Right renal cortex interstitium (tissue), 3 donors: ENCODE data around the gene ATXN10. TPM values are rescaled to one million over a fixed set of nuclear protein-coding genes. Genes with fewer than 3 reads are reported as not detected.
"Not testable (repeated sequence)": the region's sequence is repeated elsewhere in the genome, so short reads cannot be mapped to it uniquely, and the experiment has no call there.

Experiments
- DNase-seq, 3 donors: peaks; one replicate each; pipeline ENCODE4 v3.0.0-alpha.2; 2013; ENCODE audit warnings: low read depth in 3 of 3, low spot score in 2 of 3
- polyA plus RNA-seq, 3 donors: library from polyadenylated mRNA; unstranded; fragments of 120-200 nt; gene quantifications; one replicate each; pipeline ENCODE4 v1.2.1, GENCODE V29; 2013; ENCODE audit not compliant: insufficient read length in 3 of 3

ATXN10 gene
- polyA plus RNA-seq, 3 donors = 349 to 375 (median 367) TPM

DNA sequence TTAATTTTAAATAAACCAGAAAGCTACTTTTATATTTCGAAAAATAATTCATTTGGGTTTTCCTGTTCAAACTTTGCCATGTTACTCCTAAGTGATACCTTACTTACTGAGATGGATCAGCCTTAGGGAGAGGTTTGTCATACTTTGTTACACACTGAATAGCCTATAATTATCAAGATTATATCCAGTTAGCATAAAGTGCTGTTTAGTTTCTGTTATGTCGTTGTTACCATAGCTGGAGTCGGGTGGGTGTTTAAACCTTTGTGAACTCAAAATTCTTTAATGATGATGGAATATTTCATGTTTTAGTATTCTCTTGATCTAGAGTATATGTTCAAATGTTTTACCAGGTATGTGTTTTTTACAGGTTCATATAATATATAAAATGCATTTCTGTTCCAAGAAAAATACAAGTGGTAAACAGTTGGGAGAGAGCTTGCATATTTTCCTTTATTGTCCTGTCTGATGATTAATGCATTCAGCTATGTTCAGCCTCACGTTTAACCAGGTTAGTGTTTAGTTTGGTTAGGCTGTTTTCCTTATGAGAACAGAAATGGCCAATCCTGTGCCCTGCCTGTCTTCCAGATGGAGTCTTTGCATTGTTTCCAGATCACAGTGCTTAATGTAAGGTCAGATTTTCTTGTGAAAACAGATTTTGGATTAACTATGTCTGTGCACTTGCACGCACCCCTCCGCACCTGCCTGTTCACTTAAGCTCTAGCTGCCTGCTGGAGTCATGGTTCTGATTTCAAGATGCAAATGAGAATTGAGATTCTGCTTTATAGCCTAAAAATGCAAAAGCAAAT lies 105.6 kb downstream of the ATXN10 start:
- no peak for DNase-seq

DNA sequence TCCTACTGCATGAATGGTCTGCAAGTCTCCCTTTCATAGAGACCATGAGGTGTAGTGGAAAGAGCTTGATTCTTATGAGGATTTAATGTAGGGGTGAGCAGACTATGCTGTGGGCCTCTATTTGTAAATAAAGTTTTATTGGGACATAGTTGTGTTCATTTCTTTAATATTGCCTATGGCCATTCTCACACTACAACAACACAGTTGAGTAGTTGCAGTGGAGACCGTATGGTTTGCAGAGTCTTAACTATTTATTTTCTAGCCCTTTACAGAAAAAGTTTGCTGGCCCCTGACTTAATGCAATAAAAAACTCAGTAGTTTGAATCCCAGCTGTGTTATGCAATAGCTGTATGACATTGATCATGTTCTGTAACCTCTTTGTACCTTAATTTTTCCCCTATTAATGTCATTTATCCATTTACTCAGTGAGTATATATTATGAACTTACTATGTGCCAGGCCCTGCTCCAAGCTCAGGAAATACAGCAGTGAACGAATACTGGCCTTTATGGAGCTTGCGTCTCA lies 106.3 kb downstream of the ATXN10 start:
- DNase-seq = no peak

DNA sequence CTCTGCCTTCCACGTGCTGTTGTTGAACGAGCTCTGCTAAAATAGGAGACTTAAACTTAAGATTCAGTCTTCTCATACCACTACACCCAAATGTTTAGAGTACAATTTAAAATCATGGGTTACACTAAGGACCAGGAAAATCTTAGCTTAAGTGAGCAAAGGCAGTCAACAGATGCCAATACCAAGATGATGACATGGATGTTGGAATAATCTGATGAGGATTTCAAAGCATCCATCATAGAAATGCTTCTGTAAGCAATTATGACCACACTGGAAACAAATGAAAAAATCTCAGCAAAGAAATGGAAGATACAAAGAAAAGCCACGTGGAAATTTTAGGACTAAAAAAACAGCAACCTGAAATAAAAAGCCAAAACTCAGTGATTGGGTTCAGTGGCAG lies 109.8 kb downstream of the ATXN10 start:
- DNase-seq = no peak

DNA sequence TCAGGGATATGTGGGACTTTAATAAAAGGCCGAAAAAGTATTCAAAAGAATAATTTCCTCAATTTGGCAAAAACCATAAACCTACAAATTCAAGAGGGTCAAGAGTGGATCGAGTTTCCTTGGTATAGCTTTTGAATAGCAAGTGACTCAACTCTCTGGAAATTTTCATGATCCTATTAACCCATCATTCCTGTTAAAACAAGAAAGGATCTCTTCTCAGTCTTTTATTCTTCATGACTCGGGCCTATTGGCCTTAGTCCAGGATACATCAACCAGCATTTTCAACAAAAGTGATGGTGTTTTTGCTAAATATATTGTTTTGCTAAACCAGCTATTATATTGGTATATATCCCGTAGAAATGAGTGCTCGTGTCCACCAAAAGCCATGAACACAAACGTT lies 110.3 kb downstream of the ATXN10 start:
- DNase-seq = no peak

DNA sequence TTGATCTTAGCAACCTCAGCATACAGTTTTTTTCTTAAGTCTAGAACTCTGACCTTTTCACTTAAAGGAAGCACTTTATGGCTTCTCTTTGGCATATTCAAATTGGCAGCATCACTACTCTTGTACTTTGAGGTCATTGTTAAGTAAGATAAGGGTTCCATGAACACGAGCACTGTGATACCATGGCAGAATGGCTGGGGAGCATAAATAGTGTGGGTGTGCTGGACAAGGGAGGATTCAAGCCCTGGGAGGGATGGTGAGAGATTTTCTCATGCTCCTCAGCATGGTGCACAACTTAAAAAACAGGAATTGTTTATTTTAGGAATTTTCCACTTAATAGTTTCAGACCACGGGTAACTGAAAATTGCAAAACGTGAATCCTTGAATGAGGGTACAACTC lies 111.4 kb downstream of the ATXN10 start:
- no peak for DNase-seq

DNA sequence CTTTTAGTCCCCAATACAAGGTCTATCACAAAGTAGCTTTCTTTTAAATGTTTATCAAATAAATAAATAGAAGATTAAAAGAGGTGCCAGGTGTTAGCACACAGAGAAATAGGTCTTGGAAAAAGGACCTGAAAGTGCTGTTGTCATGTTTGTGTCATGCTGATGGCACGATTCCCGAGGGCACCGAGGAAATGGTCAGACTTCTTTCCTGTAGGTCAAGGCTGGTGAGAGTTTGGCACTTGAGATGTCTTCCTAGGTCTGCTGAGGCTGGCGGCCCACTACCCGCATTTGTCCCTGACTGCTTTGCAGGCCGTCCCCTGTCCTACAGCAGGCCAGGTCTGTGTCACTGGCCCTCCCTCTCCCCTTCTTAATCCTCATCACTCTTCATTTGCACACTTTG lies 112.1 kb downstream of the ATXN10 start:
- DNase-seq = no peak

DNA sequence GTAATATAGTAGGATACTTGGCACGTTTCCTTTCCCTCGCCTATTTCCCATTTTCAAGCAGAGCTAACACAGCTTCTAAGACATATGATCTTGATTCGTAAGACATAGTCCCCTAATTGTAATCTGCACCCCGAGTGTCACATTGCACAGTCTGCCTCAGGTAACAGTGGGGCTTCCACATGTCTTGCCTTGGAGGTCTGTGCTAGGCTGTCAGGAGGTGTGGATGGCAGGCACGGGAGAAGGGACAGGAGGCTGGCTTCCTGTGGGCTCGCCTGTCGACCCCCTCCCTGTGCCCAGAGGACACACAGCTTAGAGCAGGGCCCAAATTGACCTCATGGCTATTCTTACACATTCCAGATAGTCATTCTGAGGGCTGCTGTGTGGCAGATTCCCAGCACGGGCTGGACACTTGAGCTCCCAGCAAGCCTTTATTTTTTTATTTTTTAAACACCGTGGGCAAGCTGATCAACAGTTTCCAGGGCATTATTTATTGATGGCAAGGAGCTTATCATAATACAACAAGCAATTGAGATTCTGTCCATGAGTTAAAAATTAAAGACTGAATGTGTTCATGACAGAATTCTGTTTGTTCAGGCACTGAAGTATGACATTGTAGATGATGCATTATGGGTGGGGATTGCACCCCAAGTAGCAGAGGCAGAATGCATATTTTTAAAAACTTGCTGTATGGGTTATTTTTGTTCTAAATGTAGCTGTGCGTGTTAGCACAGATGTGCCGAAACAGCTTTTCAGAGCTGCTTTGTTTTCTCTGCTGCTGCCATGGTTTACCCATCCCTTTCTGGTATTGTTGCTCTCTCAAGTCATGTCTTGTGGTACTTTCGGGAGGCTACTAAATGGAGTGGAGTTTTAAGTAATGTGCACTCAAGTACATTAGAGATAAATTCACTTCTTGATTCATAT lies 113.0 kb downstream of the ATXN10 start:
- no peak for DNase-seq

DNA sequence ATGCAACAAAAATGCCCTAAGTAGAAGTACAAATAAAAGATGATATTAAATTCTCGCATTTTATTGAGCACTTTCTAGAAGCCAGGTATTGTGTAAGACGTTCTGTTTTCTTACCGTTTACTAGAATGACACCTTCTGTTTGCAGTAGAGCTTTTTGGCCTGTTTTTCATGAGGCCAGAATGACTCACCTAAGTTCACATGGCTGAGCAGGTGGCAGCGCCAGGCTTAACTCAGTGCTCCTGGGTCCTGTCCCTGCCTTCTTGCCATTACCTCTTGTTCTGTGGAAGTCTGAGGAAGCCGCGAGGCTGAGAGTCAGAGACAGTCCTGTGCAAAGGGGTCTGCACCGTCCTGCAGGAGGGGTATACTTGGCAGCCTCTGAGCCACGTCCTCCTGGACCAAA lies 113.8 kb downstream of the ATXN10 start:
- DNase-seq = no peak

DNA sequence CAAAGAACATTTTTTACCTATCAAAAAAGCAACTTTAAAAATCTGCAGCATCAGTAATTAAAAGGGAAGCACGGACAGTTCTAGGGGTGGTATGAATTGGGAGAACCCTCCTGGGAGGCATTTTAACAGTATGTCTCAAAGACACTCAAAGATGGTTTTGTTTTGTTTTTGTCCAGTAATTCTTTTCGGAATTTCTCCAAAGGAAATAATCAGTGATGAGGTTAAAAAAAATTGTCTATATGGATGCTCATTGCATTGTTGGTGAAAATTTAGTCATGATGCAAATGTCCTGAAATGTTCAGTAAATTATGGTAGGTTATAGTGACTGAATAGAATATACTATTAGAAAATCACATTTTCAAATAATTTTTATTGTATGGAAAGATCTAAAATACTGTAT lies 115.1 kb downstream of the ATXN10 start:
- no peak for DNase-seq

DNA sequence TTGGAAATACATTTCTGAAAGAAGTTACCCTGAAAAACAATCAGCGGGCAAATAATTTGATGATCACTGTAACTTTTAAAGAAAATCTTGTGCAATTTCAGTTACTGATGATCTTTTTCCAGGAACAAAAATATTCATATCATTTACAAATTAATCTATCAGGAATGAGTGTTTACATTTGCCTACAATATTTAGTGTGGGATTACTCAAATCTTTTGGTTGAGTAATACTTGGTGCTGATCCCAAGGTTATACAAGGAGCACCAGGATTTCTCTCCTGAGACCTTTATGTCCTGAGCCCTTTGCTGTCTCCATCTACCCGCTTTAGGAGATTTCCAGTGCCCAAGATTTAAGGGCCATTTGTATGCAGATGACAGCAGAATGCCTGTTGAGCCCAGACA lies 116.1 kb downstream of the ATXN10 start:
- DNase-seq = no peak

DNA sequence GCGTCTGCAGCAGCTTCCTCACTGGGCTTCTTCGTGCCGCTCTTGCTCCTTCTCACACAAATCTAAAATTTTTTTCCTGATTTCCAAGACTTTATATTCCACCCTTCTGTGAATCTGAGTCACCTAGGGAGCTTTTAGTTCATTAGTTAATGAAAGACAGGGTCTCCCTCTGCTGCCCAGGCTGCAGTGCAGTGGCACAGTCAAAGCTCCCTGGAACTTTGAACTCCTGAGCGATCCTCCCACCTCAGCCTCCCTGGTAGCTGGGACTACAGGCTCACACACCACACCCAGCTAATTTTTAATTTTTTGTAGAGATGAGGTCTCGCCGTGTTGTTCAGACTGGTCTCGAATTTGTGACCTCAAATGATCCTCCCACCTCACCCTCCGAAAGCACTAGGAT lies 116.9 kb downstream of the ATXN10 start:
- DNase-seq = no peak

DNA sequence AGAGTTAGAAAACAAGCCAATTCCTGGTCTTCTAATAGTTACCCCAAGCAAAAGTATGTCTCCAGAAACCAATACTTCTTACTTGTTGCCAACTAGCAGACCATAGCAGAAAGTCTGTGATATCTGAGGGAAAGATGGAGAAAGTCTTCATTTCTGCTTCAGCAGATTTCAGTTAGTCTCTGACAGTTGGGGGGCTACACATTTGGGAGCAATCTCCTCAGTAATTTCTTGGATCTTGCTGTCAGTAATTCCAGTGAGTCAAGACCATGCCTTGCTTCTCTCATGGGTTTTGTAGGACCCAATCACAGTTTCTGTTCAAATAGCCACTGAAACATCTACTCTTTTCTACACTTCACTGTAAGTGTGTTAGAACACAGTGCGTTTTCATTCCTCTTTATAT lies 118.8 kb downstream of the ATXN10 start:
- no peak for DNase-seq

DNA sequence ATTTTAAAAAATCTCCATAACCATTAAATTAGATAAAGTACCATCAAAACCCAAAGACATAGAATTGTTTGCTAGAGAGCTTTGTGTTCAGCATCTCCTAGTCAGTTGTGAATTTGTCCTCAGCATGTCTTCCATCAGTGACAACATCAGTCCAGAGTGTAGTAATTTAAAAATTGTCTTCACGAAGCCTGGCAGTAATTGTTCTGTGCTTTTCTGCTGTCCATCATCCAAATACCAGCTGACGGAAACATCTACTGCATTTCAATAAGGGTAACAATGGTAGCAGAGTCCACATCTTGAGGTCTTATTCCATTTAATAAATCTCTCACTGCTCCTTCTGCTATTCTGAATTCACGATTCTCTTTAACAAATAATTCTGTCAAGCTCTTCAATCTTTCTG lies 121.5 kb downstream of the ATXN10 start:
- no peak for DNase-seq

DNA sequence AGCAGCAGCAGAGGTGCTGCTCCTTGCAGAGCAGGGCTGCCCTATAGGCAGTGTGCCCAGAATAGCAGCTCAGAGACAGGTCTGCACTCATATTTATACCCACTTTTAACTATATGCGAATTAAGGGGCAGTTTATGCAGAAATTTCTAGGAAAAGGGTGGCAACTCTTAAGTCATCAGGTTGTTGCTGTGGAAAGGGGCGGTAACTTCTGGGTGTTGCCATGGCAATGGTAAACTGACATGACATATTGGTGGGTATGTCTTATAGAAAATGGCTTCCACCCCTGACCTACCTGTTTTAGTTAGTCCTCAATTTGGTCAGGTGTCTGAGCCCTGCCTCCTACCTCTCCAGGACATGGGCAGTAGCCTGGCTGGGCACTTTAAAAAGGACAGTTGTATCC lies 122.3 kb downstream of the ATXN10 start:
- no peak for DNase-seq

DNA sequence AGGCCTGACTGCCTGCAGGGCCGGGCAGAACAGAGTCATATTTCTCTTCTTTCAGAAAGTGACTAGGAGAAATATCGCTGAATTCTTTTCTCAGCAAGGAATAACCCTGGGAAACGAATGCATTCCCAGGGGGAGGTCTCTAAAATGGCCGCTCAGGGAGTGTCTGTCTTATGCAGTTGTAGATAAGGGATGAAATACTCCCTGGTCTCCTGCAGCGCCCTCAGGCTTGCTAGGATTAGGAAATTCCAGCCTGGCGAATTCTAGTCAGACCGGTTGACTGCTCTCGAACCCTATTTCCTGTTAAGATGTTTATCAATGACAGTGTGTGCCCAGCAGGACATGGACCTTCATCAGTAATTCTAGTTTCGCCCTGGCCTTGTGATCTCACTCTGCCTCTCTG lies 124.4 kb downstream of the ATXN10 start:
- DNase-seq = not testable (repeated sequence)

DNA sequence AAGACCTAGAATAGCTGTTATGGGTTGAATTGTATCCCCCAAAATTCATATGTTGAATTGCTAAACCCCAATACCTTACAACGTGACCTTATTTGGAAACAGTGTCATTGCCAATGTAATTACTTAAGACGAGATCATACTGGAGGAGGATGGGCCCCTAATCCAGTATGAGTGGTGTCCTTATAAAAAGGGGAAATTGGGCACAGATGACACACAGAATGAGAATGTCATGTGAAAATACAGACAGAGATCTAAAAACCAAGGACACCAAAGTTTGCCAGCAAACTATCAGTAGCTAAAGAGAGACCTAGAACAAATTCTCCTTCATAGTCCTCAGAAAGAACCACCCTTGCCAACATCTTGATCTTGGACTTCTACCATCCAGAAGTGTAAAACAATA lies 127.7 kb downstream of the ATXN10 start:
- DNase-seq = no peak

DNA sequence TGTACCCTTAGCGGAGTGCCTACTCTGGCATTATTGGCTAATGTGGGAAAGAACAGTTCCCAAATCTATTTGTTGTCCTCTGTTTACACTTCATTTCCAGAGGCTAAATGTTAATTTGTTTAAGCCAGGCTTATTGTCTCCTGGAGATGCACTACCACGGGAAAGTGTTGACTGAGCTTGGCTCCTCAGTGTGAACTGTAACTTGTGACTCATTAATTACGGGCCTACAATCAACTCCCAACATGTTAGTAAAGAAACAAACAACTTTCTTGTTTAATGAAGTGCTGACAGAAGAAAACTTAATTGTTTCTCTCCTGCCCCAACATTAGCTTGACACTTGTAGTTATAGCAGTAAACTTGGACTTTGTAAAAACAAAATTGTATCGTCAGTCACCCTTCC lies 130.4 kb downstream of the ATXN10 start:
- no peak for DNase-seq

DNA sequence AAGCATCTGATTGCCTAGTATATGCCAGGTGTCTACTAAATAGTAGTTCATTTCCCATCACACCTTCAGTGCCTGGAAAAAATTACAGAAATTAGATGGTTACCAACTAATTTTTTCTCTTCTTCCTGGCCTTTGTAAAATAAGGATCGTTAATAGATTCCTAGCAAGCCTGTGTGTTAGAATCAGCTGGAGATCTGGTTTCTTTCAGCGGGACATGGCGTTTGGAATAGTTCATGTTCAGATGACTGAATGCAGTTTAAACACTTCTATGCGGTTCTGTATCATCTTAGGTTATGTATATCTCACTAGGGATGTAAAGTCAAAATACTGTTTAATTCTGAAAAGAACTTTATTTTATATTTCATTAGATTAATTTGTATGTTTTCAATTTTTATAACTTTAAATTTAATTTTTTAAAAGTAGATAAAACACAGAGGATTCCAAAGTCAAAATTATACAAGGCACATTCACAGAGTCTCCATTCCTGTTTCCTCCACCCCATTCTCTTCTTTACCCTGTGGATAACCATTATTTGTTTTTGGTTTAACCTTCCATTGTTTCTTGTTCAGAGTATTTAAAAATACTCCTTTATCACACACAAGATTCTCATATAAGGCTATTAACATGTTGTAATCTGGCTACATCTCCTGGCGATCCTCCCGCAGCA lies 132.8 kb downstream of the ATXN10 start:
- DNase-seq = no peak

DNA sequence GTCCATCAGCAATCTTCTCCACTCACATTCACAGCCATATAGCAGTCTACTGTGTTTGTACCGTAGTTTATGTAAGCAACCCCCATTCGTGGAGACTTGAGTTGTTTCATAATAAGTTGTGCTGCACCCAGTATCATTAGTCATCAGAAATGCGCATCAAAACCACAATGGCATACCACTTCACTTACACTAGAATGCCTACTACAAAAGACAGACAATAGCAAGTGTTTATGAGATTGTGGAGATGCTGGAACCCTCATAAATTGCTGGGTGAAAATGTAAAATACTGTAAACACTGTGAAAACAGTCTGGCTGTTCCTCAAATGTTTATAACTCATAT lies 133.3 kb downstream of the ATXN10 start:
- DNase-seq = no peak

DNA sequence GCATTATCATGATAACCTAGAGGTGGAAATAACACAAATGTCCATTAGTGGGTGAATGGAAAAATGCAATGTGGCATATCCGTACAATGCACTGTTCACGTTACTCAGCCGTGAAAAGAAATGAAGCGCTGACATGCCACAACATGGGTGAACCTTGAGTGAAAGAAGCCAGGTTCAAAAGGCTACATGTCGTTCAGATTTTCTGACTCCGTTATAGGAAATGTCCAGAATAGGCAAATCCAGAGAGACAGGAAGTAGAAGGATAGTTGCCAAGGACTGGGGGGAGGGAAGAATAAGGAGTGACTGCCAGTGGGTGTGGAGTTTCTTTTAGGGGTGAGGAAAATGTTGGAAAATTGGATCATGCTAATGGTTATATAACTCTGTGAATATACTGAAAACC lies 133.8 kb downstream of the ATXN10 start:
- DNase-seq = no peak

DNA sequence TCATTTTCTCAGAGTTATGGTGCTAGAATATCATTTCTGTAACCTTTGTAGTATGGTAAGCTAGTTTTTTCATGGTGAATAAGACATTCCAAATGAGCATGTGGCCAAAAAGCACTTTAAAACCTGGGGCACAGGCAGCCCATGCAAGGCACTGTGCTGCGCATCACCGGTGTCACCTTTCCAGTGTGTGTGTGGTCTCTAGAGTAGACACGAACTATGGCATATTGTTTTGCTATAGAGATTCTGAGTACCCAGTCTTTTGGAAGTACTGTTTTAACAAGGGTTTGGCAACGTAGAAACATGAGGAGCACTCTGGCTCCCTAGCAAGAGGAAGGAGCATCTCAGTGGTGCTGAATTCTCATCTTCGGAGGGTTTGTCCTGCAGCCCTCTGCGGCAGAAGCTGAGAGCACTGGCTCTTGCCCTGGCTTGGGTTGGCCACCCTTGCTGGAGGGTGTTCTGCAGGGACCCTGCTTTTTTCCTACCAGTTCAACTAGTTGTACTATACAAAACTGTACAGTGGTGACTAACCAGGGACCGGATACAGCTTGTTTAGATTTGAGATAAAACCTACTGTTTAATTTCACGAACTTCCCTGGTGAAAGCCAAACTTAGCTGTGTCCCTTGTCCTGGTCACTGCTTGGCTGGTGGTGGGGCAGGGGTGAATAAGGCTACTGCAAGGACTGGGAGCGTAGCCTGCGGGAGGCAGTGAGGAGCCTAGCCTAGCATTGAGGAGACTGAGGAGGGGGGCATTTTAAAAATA lies 135.7 kb downstream of the ATXN10 start:
- no peak for DNase-seq
